Gastrocnemius medialis (tissue), 4 donors: Measurements from ENCODE around the gene SGCE. TPM values are rescaled to one million over a fixed set of nuclear protein-coding genes. Genes with fewer than 3 reads are reported as not detected.

Experiments used
- ATAC-seq, 2 donors: fragments of 150-250 bp; one replicate each; pipeline ENCODE4 v1.9.1; 2016
- DNase-seq, 2 donors: peaks; one replicate each; pipeline ENCODE4 v3.0.0-alpha.2; 2019
- H3K27ac ChIP-seq, 4 donors: fragments of 200-600 bp; sonication (generic); 1 replicate in 1 of 4; 2 replicates in 3 of 4; pipeline ENCODE4 v1.5.1; 2016 to 2018; ENCODE audit warnings: mild to moderate bottlenecking in 2 of 4, moderate library complexity in 1 of 4
- H3K27me3 ChIP-seq, 3 donors: fragments of 200-600 bp; sonication (generic) in 2 of 3; 1 replicate in 1 of 3; 2 replicates in 2 of 3; pipeline versions ENCODE4 v1.5.1 to v1.6.0; 2016 to 2019; ENCODE audit warnings: mild to moderate bottlenecking in 1 of 3, moderate library complexity in 1 of 3
- H3K36me3 ChIP-seq, 2 donors: fragments of 200-600 bp; sonication (generic) in 1 of 2; one replicate each; pipeline ENCODE4 v1.5.1; 2017 to 2018
- H3K4me1 ChIP-seq, 2 donors: fragments of 200-600 bp; sonication (generic) in 1 of 2; one replicate each; pipeline ENCODE4 v1.5.1; 2016 to 2017; ENCODE audit warnings: mild to moderate bottlenecking in 2 of 2
- H3K4me3 ChIP-seq, 4 donors: fragments of 200-600 bp; sonication (generic) in 3 of 4; 1 replicate in 1 of 4; 2 replicates in 3 of 4; pipeline ENCODE4 v1.5.1; 2016 to 2019; ENCODE audit warnings: mild to moderate bottlenecking in 2 of 4
- H3K9me3 ChIP-seq, 3 donors: fragments of 200-600 bp; sonication (generic) in 2 of 3; 1 replicate in 1 of 3; 2 replicates in 2 of 3; pipeline ENCODE4 v1.5.1; 2016 to 2019
- POLR2A ChIP-seq, 2 donors: fragments of 450-650 bp; IDR thresholded peaks; one replicate each; pipeline ENCODE4 v1.6.1; 2017; ENCODE audit warnings: antibody characterized with exemption in 2 of 2, mild to moderate bottlenecking in 2 of 2, moderate library complexity in 2 of 2
- in situ Hi-C, 4 donors: fragments of 200-750 bp; cut with MboI; loops; one replicate each; pipeline versions ENCODE4 v1.15.0 to v1.8.0; 2017; ENCODE audit warnings: low sequenced_read_pairs in 4 of 4
- intact Hi-C: fragments of 100-400 bp; cut with DNase I; formaldehyde crosslinking; loops from one replicate; pipeline ENCODE4 v1.15.1; 2023; ENCODE audit warnings: low total_unique reads
- total RNA-seq, 4 donors: library from RNA; depleted of rRNA; stranded (reverse); fragments of >200 nt; gene quantifications; one replicate each; pipeline versions ENCODE4 v1.1.0 to v1.2.3, GENCODE V29; 2016
- TF ChIP-seq, protein P1 (sequence below), 5 experiments: fragments of 450-650 bp in 3 of 5; fragments of 200-600 bp in 2 of 5; sonication (generic) in 2 of 5; IDR thresholded peaks in 4 of 5; conservative IDR thresholded peaks in 1 of 5; 1 replicate in 4 of 5; 2 replicates in 1 of 5; pipeline ENCODE4 v1.5.1; 2016 to 2019; ENCODE audit warnings: antibody characterized with exemption in 5 of 5, mild to moderate bottlenecking in 3 of 5, moderate library complexity in 3 of 5

The SGCE gene
- total RNA-seq, 4 donors from 2014 or later: 5.1 to 8.6 (median 6.1) TPM

DNA sequence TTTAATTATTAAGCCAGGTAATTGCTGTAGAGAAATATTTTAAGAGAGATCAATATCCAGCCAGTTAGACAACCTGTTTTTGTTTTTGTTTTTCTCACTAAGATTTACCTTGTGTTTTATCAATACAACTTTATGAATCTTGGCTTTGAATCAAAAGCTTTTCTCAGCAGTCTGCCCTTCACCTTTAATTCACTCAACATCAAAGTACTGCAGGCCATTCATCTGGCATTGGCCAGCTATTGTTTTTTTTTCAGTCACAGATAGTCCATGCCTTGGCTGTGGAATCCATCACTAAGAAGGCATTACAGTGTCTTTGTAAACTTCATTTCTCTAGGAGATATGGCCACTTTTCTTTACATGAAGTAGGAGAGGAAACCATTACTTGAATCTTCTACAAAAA lies 20.2 kb downstream of the SGCE start:
- Histone ChIP-seq H3K4me1 (no peaks in the 10 kb centered on the region), H3K36me3 (no peaks in the 10 kb centered on the region), H3K4me3 (no peak overlapping the region), H3K27ac (no peak overlapping the region), H3K27me3 (no peaks in the 10 kb centered on the region), H3K9me3 (no peaks in the 10 kb centered on the region)
- no peak for ATAC-seq
- intact Hi-C loops (no loop called here), in situ Hi-C loops (no loop called here)
- no peak for DNase-seq
- TF ChIP-seq, protein P1, sequence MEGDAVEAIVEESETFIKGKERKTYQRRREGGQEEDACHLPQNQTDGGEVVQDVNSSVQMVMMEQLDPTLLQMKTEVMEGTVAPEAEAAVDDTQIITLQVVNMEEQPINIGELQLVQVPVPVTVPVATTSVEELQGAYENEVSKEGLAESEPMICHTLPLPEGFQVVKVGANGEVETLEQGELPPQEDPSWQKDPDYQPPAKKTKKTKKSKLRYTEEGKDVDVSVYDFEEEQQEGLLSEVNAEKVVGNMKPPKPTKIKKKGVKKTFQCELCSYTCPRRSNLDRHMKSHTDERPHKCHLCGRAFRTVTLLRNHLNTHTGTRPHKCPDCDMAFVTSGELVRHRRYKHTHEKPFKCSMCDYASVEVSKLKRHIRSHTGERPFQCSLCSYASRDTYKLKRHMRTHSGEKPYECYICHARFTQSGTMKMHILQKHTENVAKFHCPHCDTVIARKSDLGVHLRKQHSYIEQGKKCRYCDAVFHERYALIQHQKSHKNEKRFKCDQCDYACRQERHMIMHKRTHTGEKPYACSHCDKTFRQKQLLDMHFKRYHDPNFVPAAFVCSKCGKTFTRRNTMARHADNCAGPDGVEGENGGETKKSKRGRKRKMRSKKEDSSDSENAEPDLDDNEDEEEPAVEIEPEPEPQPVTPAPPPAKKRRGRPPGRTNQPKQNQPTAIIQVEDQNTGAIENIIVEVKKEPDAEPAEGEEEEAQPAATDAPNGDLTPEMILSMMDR (IDR thresholded peaks at IDR 0.05 in 4 of 5, conservative IDR thresholded peaks at IDR 0.05 in 1 of 5): no peak
- TF ChIP-seq POLR2A (IDR thresholded peaks at IDR 0.05): no peak

DNA sequence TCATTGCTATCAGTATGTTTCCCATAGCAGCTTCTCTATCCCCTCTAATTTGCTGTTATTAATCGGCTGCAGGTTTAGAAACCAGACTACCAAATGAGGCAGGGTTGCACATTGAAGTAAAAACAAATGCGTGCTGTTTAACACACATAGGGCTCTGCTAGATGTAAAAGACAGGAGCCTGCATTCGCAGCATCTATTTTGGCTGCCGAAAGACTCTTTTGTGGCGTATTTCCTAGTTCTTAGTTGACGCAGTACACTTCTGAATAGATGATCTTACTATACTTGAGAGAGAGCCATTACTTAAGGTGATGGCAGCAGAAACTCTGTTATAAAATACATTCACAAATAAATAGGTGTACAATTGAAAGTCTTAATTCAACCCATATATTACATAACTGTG lies 21.4 kb downstream of the SGCE start:
- no peak for ATAC-seq
- no peaks in the 10 kb centered on the region for H3K36me3 ChIP-seq
- H3K4me3 ChIP-seq: no peak overlapping the region
- DNase-seq: no peak
- no peak for TF ChIP-seq POLR2A (IDR thresholded peaks at IDR 0.05)
- TF ChIP-seq, protein P1 (IDR thresholded peaks at IDR 0.05 in 4 of 5, conservative IDR thresholded peaks at IDR 0.05 in 1 of 5): no peak
- no peaks in the 10 kb centered on the region for H3K27me3 ChIP-seq
- no peaks in the 10 kb centered on the region for H3K4me1 ChIP-seq
- in situ Hi-C loops: no loop called here
- intact Hi-C loops: no loop called here
- no peaks in the 10 kb centered on the region for H3K9me3 ChIP-seq
- no peak overlapping the region for H3K27ac ChIP-seq

DNA sequence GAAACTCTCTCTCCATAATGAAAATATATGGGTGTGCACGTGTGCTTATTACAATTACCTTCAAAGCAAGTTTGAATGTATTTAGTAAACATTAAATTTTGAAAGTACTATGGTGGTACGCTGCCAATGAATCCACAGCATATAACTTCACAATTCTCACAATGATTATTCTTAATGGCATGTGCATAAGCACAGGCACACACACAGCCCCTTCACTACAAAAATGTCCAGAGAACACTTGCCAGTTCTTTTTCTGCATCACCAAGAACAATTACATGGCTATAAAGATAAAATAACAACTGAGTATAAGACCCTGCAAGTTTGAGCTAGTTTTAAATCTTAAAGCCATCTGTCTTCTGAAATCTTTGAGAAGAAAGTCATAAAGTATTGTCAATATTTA lies 22.2 kb downstream of the SGCE start:
- intact Hi-C loops (no loop called here), in situ Hi-C loops (no loop called here)
- H3K4me3 ChIP-seq: no peak overlapping the region
- no peaks in the 10 kb centered on the region for H3K27me3 ChIP-seq
- no peaks in the 10 kb centered on the region for H3K4me1 ChIP-seq
- no peak for ATAC-seq
- H3K36me3 ChIP-seq: no peaks in the 10 kb centered on the region
- no peaks in the 10 kb centered on the region for H3K9me3 ChIP-seq
- TF ChIP-seq POLR2A (IDR thresholded peaks at IDR 0.05): no peak
- TF ChIP-seq, protein P1 (IDR thresholded peaks at IDR 0.05 in 4 of 5, conservative IDR thresholded peaks at IDR 0.05 in 1 of 5): no peak
- no peak overlapping the region for H3K27ac ChIP-seq
- DNase-seq: no peak

DNA sequence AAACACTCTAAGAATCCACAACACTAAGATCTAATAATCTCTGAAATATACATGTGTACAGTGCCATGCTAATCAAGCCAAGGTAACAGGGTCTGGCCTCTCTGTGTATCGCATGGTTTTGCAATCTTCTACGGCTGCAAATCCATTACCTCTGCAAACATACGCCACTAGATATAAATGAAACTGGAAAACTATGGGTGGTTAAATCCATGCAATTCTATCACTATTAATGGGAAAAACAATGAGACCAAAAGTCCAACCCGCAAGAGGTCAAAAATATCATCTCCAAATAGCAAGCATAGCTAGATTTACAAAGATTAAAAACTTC lies 23.0 kb downstream of the SGCE start:
- H3K27me3 ChIP-seq: no peaks in the 10 kb centered on the region
- no peak for ATAC-seq
- no peaks in the 10 kb centered on the region for H3K4me1 ChIP-seq
- H3K27ac ChIP-seq: no peak overlapping the region
- H3K4me3 ChIP-seq: no peak overlapping the region
- no peak for DNase-seq
- no peaks in the 10 kb centered on the region for H3K36me3 ChIP-seq
- TF ChIP-seq POLR2A (IDR thresholded peaks at IDR 0.05): no peak
- TF ChIP-seq, protein P1 (IDR thresholded peaks at IDR 0.05 in 4 of 5, conservative IDR thresholded peaks at IDR 0.05 in 1 of 5): no peak
- in situ Hi-C loops (no loop called here), intact Hi-C loops (no loop called here)
- H3K9me3 ChIP-seq: no peaks in the 10 kb centered on the region

DNA sequence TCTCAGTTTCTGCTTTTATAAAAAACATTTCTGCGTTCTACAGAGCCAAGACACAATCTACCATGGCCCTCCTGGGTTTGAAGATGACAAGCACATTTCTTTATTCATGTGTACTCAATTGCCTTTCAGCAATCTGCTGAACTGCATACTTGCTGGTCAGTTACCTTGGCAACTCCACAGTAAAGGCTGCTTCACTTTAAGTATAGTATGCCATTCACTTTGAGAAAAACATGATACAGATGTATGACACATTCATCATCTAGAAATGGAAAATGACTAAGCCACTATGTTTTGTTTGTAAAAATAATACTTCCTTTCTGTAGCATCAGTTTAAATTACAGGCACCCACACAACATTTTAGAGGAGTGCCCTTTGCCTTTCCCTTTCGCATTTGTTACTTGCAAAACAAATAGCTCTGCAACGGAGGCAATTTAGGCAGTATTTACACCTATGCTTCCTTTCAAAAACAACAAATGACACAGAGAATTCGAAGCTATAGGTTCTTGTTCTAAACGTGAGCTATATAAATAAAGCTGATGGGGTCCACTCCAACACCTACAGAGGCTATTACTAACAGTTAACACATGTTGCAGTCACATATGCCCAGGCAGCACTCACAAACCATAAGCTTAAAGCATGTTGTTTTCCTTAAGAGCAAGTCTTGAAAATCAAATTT lies 23.5 kb downstream of the SGCE start:
- H3K4me1 ChIP-seq: no peaks in the 10 kb centered on the region
- H3K36me3 ChIP-seq: no peaks in the 10 kb centered on the region
- no peak overlapping the region for H3K4me3 ChIP-seq
- intact Hi-C loops: no loop called here
- no peak for DNase-seq
- TF ChIP-seq, protein P1 (IDR thresholded peaks at IDR 0.05 in 4 of 5, conservative IDR thresholded peaks at IDR 0.05 in 1 of 5): no peak
- no peak for TF ChIP-seq POLR2A (IDR thresholded peaks at IDR 0.05)
- no peak overlapping the region for H3K27ac ChIP-seq
- in situ Hi-C loops: no loop called here
- no peaks in the 10 kb centered on the region for H3K9me3 ChIP-seq
- peak in 1 of 2 donors; percentile 39 for ATAC-seq
- H3K27me3 ChIP-seq: no peaks in the 10 kb centered on the region
